ENCODE results near the gene KCTD8. TPM values are rescaled to one million over a fixed set of nuclear protein-coding genes. Genes with fewer than 3 reads are reported as not detected.

The KCTD8 gene
- polyA plus RNA-seq, 2 of the 4 experiments (the other 2 are of a cell fraction) = not detected

GRCh38 chr4:44342800-44343199 lies 105.8 kb downstream of the KCTD8 start:
- DNase-seq (ENCODE audit: low read depth in 1 of 2, low spot score in 1 of 2) (no peak), ATAC-seq (no peak), FAIRE-seq (no peak)
- POLR2A ChIA-PET = no interaction called here
- Histone ChIP-seq H3K4me3 (no peak overlapping the region), H3K9me3 (no peaks in the 10 kb centered on the region), H3K4me2 (no peak overlapping the region), H3K27ac (no peak overlapping the region), H3K4me1 (no peaks in the 10 kb centered on the region)
- 0% methylated on average over 1 of the region's 1 CpG for WGBS (ENCODE audit: missing lambda C conversion rate)
- no peak for TF ChIP-seq PHF8 (IDR thresholded peaks at IDR 0.05; ENCODE audit: borderline replicate concordance, low read depth)
- TF ChIP-seq EP300 (IDR thresholded peaks at IDR 0.05) = no peak
- TF ChIP-seq, protein P1, sequence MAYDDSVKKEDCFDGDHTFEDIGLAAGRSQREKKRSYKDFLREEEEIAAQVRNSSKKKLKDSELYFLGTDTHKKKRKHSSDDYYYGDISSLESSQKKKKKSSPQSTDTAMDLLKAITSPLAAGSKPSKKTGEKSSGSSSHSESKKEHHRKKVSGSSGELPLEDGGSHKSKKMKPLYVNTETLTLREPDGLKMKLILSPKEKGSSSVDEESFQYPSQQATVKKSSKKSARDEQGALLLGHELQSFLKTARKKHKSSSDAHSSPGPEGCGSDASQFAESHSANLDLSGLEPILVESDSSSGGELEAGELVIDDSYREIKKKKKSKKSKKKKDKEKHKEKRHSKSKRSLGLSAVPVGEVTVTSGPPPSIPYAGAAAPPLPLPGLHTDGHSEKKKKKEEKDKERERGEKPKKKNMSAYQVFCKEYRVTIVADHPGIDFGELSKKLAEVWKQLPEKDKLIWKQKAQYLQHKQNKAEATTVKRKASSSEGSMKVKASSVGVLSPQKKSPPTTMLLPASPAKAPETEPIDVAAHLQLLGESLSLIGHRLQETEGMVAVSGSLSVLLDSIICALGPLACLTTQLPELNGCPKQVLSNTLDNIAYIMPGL (CRISPR knock-in tag; IDR thresholded peaks at IDR 0.05; ENCODE audit: borderline replicate concordance) = no peak
- no peak for TF ChIP-seq CEBPB (IDR thresholded peaks at IDR 0.05)
- no peak for TF ChIP-seq JUNB (IDR thresholded peaks at IDR 0.05)
- TF ChIP-seq ZNF302 (CRISPR knock-in tag; IDR thresholded peaks at IDR 0.05) = no peak
- TF ChIP-seq POLR2A (IDR thresholded peaks at IDR 0.05; ENCODE audit: low read length) = no peak
- TF ChIP-seq POLR2AphosphoS2 (conservative IDR thresholded peaks at IDR 0.05; ENCODE audit: low read length) = no peak
- CTCF ChIA-PET = no interaction called here

DNA sequence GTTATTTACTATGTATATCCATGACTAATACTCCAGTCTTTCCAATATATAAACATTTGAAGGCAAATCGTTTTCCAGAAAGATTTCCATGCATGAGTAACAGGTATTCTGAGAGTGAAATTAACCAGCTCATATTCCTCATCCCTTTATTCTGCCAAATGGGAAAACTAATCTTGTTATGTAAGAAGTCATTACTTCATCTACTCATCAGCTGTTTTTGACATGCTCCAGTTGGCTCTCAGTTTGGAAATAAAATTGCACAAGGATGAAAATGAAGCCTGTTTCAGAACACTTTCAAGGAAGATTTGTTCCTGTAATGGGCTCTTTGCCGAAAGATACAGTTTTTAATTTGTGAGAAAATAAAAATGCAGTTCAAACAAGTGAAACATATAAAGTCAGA lies 121.9 kb downstream of the KCTD8 start:
- no peak for ATAC-seq
- WGBS (ENCODE audit: missing lambda C conversion rate) = 0% methylated on average over 2 of the region's 2 CpGs
- Histone ChIP-seq H3K4me3 (no peak overlapping the region), H3K4me2 (no peak overlapping the region), H3K27ac (no peak overlapping the region), H3K9me3 (no peaks in the 10 kb centered on the region), H3K4me1 (no peaks in the 10 kb centered on the region)
- CTCF ChIA-PET = no interaction called here
- POLR2A ChIA-PET = no interaction called here
- TF ChIP-seq MAZ (IDR thresholded peaks at IDR 0.05; ENCODE audit: borderline replicate concordance, low read depth, low read length) = no peak
- TF ChIP-seq CHD2 (IDR thresholded peaks at IDR 0.05; ENCODE audit: low read length, partially characterized antibody) = no peak
- TF ChIP-seq CBX8 (IDR thresholded peaks at IDR 0.05) = no peak
- TF ChIP-seq, protein P2, sequence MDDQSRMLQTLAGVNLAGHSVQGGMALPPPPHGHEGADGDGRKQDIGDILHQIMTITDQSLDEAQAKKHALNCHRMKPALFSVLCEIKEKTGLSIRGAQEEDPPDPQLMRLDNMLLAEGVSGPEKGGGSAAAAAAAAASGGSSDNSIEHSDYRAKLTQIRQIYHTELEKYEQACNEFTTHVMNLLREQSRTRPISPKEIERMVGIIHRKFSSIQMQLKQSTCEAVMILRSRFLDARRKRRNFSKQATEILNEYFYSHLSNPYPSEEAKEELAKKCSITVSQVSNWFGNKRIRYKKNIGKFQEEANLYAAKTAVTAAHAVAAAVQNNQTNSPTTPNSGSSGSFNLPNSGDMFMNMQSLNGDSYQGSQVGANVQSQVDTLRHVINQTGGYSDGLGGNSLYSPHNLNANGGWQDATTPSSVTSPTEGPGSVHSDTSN (IDR thresholded peaks at IDR 0.05) = no peak
- TF ChIP-seq FOXS1 (CRISPR knock-in tag; IDR thresholded peaks at IDR 0.05) = no peak
- TF ChIP-seq, protein P3, sequence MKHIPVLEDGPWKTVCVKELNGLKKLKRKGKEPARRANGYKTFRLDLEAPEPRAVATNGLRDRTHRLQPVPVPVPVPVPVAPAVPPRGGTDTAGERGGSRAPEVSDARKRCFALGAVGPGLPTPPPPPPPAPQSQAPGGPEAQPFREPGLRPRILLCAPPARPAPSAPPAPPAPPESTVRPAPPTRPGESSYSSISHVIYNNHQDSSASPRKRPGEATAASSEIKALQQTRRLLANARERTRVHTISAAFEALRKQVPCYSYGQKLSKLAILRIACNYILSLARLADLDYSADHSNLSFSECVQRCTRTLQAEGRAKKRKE (CRISPR knock-in tag; IDR thresholded peaks at IDR 0.05; ENCODE audit: low read depth) = no peak
- TF ChIP-seq NR3C1 (IDR thresholded peaks at IDR 0.05) = no peak
- no peak for TF ChIP-seq EP300 (IDR thresholded peaks at IDR 0.05)
- no peak for TF ChIP-seq MAX (IDR thresholded peaks at IDR 0.05)
- TF ChIP-seq SREBF2 (IDR thresholded peaks at IDR 0.05) = no peak
- no peak for TF ChIP-seq NPAS2 (CRISPR knock-in tag; IDR thresholded peaks at IDR 0.05; ENCODE audit: borderline replicate concordance)
- no peak for TF ChIP-seq RFX5 (IDR thresholded peaks at IDR 0.05)
- DNase-seq (ENCODE audit: low read depth in 1 of 2, low spot score in 1 of 2) = no peak
- FAIRE-seq = no peak

GRCh38 chr4:44320833-44321232 lies 127.8 kb downstream of the KCTD8 start:
- Histone ChIP-seq H3K4me1 (no peaks in the 10 kb centered on the region), H3K9me3 (no peaks in the 10 kb centered on the region), H3K27ac (no peak overlapping the region), H3K4me3 (no peak overlapping the region), H3K4me2 (no peak overlapping the region)
- POLR2A ChIA-PET = no interaction called here
- CTCF ChIA-PET = no interaction called here
- DNase-seq (ENCODE audit: low read depth in 1 of 2, low spot score in 1 of 2) = no peak
- WGBS (ENCODE audit: missing lambda C conversion rate) = 2% methylated on average over 2 of the region's 2 CpGs
- no peak for TF ChIP-seq MYC (IDR thresholded peaks at IDR 0.05; ENCODE audit: borderline replicate concordance, low read length)
- TF ChIP-seq, protein P2 (IDR thresholded peaks at IDR 0.05) = no peak
- no peak for TF ChIP-seq JUNB (IDR thresholded peaks at IDR 0.05)
- no peak for TF ChIP-seq GATA3 (IDR thresholded peaks at IDR 0.05; ENCODE audit: borderline replicate concordance)
- TF ChIP-seq NPAS2 (CRISPR knock-in tag; IDR thresholded peaks at IDR 0.05; ENCODE audit: borderline replicate concordance) = no peak
- TF ChIP-seq, protein P4, sequence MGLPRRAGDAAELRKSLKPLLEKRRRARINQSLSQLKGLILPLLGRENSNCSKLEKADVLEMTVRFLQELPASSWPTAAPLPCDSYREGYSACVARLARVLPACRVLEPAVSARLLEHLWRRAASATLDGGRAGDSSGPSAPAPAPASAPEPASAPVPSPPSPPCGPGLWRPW (IDR thresholded peaks at IDR 0.05) = no peak
- no peak for TF ChIP-seq CEBPB (IDR thresholded peaks at IDR 0.05)
- TF ChIP-seq CBX2 (IDR thresholded peaks at IDR 0.05; ENCODE audit: borderline replicate concordance, low read depth) = no peak
- TF ChIP-seq ELK1 (IDR thresholded peaks at IDR 0.05; ENCODE audit: low read depth, low read length) = no peak
- no peak for TF ChIP-seq RAD21 (conservative IDR thresholded peaks at IDR 0.05 in 1 of 2, IDR thresholded peaks at IDR 0.05 in 1 of 2)
- FAIRE-seq = no peak
- no peak for ATAC-seq
